ENCODE results near the gene IMPG2. TPM values are rescaled to one million over a fixed set of nuclear protein-coding genes. Genes with fewer than 3 reads are reported as not detected.

The IMPG2 gene
- total RNA-seq, result 0.32 and 0.61 TPM in 2 replicates

GRCh38 chr3:101320475-101320874, at the start of gene IMPG2:
IMPG2 (minus strand) TSS chr3:101320575; CDS start chr3:101320372, 203 bp downstream.

Other genes starting within 250 kb of the IMPG2 start
- gene SENP7, start 192.6 kb upstream of the IMPG2 start, total RNA-seq, result 10.4 and 13.7 TPM in 2 replicates
- 52.7 and 65.3 TPM in 2 replicates for gene TRMT10C, start 241.3 kb upstream of the IMPG2 start, total RNA-seq